SKM-1 (cell line): Measurements from ENCODE around the gene OR8D1.
"Not testable (repeated sequence)": the region's sequence is repeated elsewhere in the genome, so short reads cannot be mapped to it uniquely, and the experiment has no call there.

Experiments used
- DNase-seq: peaks from one replicate; lab custom pipeline; 2025; ENCODE audit not compliant: unreplicated experiment; lab: John Stamatoyannopoulos, UW

The OR8D1 gene

DNA sequence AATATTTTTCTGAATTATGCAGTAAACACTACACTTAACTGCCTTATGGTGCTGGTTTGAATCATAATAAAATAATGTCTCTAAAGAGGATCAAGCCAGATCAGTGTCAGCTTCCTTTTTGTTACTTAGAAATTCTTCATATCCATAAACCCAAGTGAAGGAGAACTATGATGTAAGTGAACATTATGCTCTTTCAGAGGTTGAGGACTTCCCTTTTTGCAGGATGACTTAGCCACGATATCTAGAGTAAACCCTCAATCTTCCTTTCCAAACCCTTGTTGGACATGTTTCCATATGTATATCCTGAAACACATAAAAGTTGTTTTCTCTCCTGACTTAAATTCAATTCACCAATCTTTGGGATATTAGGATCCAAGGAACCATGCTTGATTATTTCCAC, 19.1 kb downstream of the OR8D1 start:
- DNase-seq: peak; percentile 50

DNA sequence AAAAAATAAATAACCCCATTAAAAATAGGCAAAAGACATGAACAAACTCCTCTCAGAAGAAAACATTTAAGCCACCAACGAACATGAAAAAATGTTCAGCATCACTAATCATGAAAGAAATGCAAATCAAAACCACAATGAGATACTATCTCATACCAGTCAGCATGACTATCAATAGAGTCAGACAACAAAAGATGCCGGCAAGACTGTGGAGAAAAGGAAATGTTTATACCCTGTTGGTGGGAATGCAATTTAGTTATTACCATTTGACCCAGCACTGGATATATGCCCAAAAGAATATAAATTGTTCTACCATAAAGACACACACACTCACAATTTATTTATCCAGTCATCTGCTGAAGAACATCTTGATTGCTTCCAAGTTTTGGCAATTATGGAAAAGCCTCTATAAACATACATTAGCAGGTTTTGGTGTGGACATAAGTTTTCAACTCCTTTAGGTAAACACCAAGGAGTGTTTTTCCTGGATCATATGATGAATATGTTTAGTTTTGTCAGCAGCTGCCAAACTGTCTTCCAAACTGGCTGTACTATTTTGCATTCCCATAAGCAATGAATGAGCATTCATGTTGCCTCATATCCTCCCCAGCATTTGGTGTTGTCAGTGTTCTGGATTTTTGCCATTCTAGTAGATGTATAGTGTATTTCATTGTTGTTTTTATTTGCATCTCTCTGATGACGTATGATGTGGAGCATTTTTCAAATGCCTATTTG, 28.0 kb downstream of the OR8D1 start:
- DNase-seq: no peak

DNA sequence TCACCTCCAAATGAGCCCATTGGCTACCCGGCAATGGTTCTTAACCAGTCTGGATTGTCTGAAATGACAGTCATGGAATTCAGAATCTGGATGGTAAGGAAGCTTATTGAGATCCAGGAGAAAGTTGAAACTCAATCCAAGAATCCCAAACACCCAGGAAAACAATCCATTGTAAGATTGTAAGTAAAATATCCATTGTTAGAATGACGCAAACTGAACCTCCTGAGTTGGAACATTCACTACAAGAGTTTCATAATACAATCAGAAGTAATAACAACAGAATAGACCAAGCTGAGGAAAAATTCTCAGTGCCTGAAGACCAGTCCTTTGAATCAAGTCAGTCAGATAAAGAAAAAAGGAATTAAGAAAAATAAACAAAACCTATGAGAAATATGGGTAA, 35.5 kb downstream of the OR8D1 start:
- DNase-seq: no peak

DNA sequence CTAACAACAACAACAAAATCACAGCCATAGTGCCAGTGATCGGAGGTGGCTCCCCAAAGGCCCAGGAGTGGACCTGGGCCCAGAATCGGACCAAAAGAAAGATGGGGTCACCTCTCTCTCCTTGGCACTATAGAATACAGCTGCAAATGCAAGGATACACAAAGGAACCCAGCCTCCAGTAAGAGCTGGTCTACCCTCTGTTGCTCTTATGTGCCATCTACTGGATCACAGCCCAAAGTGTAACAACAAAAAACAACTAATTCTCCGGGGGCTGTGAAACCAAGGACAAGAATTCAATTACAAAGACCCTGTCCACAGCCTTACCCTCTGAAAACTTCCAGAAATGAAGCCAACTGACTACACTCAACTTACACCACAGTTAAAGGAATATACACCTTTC, 35.9 kb downstream of the OR8D1 start:
- DNase-seq: no peak

DNA sequence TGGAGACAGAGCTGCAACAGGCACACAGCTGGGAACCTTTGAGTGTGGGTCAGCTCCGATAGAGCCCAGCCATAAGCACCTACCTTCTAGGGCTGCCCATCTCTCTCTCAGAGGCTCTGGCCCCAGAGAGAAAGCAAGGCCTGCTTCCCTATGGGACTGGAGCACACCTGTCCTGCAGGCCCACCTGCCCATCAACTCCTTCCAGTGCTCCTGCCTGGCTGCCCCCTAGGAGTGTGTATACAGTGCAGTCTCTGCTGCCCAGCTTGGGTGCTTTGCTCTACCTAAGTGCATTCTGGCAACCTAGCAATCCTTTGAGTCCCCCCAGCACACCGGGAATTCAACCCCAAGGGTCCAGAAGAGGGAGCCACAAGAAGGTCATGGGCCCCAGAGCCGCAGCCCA, 36.5 kb downstream of the OR8D1 start:
- no peak for DNase-seq

DNA sequence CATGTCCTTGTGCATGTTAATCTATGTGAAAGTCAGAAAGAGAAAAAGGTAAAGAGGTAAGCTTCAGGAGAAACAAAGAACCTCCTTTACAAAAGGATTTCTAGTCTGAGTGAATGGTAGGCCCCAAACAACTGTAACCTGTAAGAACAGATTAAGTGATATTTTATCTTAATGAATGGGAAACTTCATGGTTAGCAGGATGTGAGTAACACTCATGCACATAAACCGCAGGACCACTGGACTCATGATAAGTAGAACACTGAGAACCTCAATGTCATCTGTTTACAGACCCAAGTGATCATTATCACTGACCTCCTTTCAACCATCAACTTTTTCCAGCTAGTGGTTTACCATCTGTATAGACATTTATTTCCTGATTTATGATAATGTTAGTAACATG, 37.7 kb downstream of the OR8D1 start:
- no peak for DNase-seq

DNA sequence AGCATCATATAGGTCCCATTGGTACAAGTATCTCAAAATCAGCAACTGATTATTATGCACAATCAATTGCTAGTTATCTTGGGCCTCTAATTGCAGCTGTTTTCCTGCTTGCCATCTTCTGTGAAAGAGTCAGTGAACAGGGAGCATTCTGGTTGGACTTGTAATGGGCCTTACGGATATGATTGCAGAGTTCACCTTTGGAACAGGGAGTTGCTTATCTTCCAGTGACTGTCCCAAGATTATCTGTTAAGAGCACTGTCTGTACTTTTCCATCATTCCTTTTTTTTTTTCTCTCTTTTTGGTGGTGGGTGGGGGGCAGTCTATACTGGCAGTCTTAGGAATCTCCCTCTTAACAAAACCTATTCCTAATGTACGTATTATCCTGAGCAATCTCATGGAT, 39.7 kb downstream of the OR8D1 start:
- DNase-seq: no peak

DNA sequence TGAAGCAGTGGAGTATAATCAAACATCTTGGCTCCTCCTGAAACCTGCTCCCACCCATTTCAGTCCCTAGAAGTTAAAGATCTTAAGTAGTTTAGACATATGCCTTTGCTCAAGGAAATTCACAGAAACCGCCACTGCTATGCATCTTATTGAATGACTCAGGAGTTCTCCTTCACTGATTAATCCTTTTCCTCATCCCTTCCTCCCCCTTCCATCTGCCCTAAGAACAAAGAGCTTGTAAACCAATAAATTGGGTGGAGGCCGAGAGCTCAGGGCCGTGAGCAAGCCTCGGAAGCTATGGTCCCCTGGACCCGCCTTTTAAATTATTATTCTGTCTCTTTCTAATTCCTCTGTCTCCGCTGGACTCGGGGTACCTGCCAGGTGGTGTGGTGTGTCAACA, 42.9 kb downstream of the OR8D1 start:
- DNase-seq: not testable (repeated sequence)

DNA sequence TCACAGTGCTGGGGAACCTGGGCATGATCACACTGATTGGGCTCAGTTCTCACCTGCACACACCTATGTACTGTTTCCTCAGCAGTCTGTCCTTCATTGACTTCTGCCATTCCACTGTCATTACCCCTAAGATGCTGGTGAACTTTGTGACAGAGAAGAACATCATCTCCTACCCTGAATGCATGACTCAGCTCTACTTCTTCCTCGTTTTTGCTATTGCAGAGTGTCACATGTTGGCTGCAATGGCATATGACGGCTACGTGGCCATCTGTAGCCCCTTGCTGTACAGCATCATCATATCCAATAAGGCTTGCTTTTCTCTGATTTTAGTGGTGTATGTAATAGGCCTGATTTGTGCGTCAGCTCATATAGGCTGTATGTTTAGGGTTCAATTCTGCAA, 48.7 kb downstream of the OR8D1 start:
- not testable (repeated sequence) for DNase-seq

DNA sequence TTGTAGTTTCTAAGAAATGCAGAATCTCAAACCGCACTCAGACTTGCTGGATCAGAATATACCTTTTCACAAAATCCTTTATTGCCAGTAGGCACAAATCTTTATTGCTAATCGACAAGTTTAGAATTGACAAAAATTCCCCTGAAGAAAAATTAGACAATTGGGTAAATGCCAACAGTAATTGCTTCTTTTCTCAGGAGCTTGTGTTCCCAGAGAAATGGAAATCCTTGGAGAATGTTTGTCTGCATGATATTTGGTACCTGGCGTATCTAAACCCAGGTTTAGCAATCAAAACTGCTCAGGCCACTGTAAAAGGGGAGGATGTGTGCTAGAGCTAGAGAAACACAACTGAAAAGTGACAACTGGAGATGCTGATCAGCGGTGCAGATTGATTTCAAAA, 57.7 kb downstream of the OR8D1 start, which contains the start of gene OR8G5:
Gene OR8G5 (plus strand): TSS at position 301 of the 400 bp plus-strand sequence. CDS start 8,556 bp downstream, outside the sequence.
- no peak for DNase-seq
